Hepatocyte (in vitro differentiated cells): ENCODE data around the gene CD79B. TPM values are rescaled to one million over a fixed set of nuclear protein-coding genes. Genes with fewer than 3 reads are reported as not detected.

Experiments
- DNase-seq: peaks from one replicate; pipeline ENCODE4 v3.0.0-alpha.2; 2016; ENCODE audit warnings: low spot score
- H2AFZ ChIP-seq: fragments of 200-600 bp; sonication (generic); 2 replicates; pipeline ENCODE4 v1.6.0; 2016; ENCODE audit warnings: antibody characterized with exemption, mild to moderate bottlenecking
- H3K27ac ChIP-seq: fragments of 200-600 bp; sonication (generic); 2 replicates; pipeline ENCODE4 v1.5.1; 2016; ENCODE audit warnings: mild to moderate bottlenecking
- H3K27me3 ChIP-seq: fragments of 200-600 bp; sonication (generic); 2 replicates; pipeline ENCODE4 v1.6.1; 2016
- H3K36me3 ChIP-seq: fragments of 200-600 bp; sonication (generic); replicated peaks from 2 replicates; pipeline ENCODE4 v1.5.1; 2016; ENCODE audit warnings: low read depth; ENCODE audit not compliant: insufficient read depth
- H3K4me1 ChIP-seq: fragments of 200-600 bp; sonication (generic); 2 replicates; pipeline ENCODE4 v1.5.1; 2016; ENCODE audit warnings: mild to moderate bottlenecking, moderate library complexity; ENCODE audit not compliant: insufficient read depth
- H3K4me2 ChIP-seq: fragments of 200-600 bp; sonication (generic); 2 replicates; pipeline ENCODE4 v1.6.0; 2016
- H3K4me3 ChIP-seq: fragments of 200-600 bp; sonication (generic); 2 replicates; pipeline ENCODE4 v1.5.1; 2016; ENCODE audit warnings: mild to moderate bottlenecking
- H3K79me2 ChIP-seq: fragments of 200-600 bp; sonication (generic); 2 replicates; pipeline ENCODE4 v1.6.0; 2017; ENCODE audit warnings: mild to moderate bottlenecking
- H3K9me2 ChIP-seq: fragments of 200-600 bp; sonication (generic); replicated peaks from 2 replicates; pipeline ENCODE4 v1.6.0; 2017; ENCODE audit warnings: mild to moderate bottlenecking; ENCODE audit not compliant: insufficient read depth
- H3K9me3 ChIP-seq: fragments of 200-600 bp; sonication (generic); 2 replicates; pipeline ENCODE4 v1.5.1; 2016; ENCODE audit warnings: low read depth, mild to moderate bottlenecking
- H4K20me1 ChIP-seq: fragments of 200-600 bp; sonication (generic); 2 replicates; pipeline ENCODE4 v1.6.0; 2016; ENCODE audit warnings: mild to moderate bottlenecking; ENCODE audit not compliant: insufficient read depth, poor library complexity, severe bottlenecking
- EZH2 ChIP-seq: fragments of 200-600 bp; sonication (generic); IDR thresholded peaks from 2 replicates; pipeline ENCODE4 v1.6.1; 2016; ENCODE audit warnings: antibody characterized with exemption, mild to moderate bottlenecking, borderline replicate concordance
- EZH2phosphoT487 ChIP-seq: fragments of 200-600 bp; sonication (generic); IDR thresholded peaks from one replicate; pipeline ENCODE4 v1.6.1; 2018; ENCODE audit warnings: antibody characterized with exemption, mild to moderate bottlenecking, low read depth, moderate library complexity; ENCODE audit not compliant: unreplicated experiment, severe bottlenecking
- WGBS: methylation state at CpG from one replicate; pipeline ENCODE4 v1.1.6; 2016; ENCODE audit warnings: low lambda C conversion rate; ENCODE audit errors: missing lambda C conversion rate; 5-methylcytosine and 5-hydroxymethylcytosine counted together
- polyA plus RNA-seq: library from polyadenylated mRNA; unstranded; fragments of >200 nt; fragmentation: Nextera tagmentation; extraction: Ambion mirVana; gene quantifications from 2 replicates; pipeline ENCODE4 v1.2.1, GENCODE V29; 2016
- total RNA-seq: library from RNA; depleted of rRNA; stranded (reverse); fragments of >200 nt; gene quantifications from 2 replicates; pipeline ENCODE4 v1.2.3, GENCODE V29; 2014
- TF ChIP-seq, protein P1 (sequence below): fragments of 200-600 bp; sonication (generic); IDR thresholded peaks from 2 replicates; pipeline ENCODE4 v1.5.1; 2016; ENCODE audit warnings: antibody characterized with exemption, mild to moderate bottlenecking; ENCODE audit not compliant: poor library complexity

Gene CD79B
- total and polyA plus RNA-seq, 2 experiments from 2014 or later = 0.57 to 1.2 TPM

DNA sequence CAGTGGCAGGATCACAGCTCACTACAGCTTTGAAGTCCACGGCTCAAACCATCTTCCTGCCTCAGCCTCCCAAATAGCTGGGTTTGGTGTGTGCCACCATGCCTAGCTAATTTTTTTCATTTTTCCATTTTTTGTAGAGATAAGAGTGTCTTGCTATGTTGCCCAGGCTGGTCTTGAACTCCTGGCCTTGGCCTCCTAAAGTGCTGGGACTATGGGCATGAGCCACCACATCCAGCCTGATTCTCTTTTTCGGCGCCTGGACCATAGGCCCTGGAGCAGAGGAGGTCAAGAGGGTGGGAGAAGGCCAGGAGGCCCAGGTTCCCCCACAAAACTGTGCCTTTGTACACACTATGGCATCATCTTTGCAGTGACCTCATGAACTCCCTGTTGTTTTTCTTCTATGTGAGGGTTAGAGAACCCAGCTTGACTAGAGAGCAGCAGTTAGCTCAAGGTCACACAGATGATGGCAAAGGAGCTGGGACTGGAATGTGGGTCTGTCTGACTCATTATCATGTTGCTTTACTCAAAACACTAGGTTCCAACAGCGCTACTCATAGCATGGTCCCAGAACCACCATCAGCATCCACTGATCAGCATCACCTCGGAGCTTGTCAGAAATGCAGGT is 24.3 kb upstream of the CD79B start:
- Histone ChIP-seq H3K4me2 (no peak overlapping the region), H3K27ac (no peak overlapping the region), H4K20me1 (no peaks in the 10 kb centered on the region), H3K4me3 (no peak overlapping the region), H3K79me2 (no peaks in the 10 kb centered on the region), H3K27me3 (peaks cover 3% of the 10 kb centered on the region), H2AFZ (no peak overlapping the region), H3K4me1 (no peaks in the 10 kb centered on the region), H3K36me3 (no peaks in the 10 kb centered on the region), H3K9me3 (no peaks in the 10 kb centered on the region), H3K9me2 (no peaks in the 10 kb centered on the region)
- TF ChIP-seq, protein P1, sequence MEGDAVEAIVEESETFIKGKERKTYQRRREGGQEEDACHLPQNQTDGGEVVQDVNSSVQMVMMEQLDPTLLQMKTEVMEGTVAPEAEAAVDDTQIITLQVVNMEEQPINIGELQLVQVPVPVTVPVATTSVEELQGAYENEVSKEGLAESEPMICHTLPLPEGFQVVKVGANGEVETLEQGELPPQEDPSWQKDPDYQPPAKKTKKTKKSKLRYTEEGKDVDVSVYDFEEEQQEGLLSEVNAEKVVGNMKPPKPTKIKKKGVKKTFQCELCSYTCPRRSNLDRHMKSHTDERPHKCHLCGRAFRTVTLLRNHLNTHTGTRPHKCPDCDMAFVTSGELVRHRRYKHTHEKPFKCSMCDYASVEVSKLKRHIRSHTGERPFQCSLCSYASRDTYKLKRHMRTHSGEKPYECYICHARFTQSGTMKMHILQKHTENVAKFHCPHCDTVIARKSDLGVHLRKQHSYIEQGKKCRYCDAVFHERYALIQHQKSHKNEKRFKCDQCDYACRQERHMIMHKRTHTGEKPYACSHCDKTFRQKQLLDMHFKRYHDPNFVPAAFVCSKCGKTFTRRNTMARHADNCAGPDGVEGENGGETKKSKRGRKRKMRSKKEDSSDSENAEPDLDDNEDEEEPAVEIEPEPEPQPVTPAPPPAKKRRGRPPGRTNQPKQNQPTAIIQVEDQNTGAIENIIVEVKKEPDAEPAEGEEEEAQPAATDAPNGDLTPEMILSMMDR = no peak
- TF ChIP-seq EZH2phosphoT487 (no peak), EZH2 (no peak)
- DNase-seq = no peak
- 93% methylated on average over 5 of the region's 5 CpGs for WGBS

DNA sequence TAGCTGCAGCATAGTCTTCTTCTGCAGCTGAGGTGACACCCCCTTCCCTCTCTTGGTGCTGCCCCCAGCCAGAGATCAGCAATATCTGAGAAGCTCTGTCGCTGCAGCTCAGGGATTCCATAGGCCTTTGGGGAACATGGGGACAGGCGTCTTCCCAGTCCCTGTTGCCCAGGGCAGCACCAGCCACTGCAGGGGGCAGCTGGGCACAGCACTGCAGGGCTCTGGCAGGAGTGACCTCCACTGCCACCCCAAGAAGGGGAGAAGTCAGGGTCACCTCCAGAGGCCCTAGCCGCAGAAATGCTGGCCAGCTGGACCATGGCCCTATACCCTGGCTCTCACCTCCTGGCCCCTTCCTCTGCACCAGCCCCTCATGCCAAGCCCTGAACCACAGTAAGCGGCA is 23.7 kb upstream of the CD79B start:
- Histone ChIP-seq H3K4me3 (no peak overlapping the region), H3K79me2 (no peaks in the 10 kb centered on the region), H3K9me3 (no peaks in the 10 kb centered on the region), H2AFZ (no peak overlapping the region), H4K20me1 (no peaks in the 10 kb centered on the region), H3K27ac (no peak overlapping the region), H3K27me3 (peaks cover 3% of the 10 kb centered on the region), H3K4me1 (no peaks in the 10 kb centered on the region), H3K9me2 (no peaks in the 10 kb centered on the region), H3K36me3 (no peaks in the 10 kb centered on the region), H3K4me2 (no peak overlapping the region)
- TF ChIP-seq EZH2phosphoT487 (no peak), EZH2 (no peak)
- TF ChIP-seq, protein P1 = no peak
- WGBS = 93% methylated on average over 4 of the region's 4 CpGs
- DNase-seq = no peak

DNA sequence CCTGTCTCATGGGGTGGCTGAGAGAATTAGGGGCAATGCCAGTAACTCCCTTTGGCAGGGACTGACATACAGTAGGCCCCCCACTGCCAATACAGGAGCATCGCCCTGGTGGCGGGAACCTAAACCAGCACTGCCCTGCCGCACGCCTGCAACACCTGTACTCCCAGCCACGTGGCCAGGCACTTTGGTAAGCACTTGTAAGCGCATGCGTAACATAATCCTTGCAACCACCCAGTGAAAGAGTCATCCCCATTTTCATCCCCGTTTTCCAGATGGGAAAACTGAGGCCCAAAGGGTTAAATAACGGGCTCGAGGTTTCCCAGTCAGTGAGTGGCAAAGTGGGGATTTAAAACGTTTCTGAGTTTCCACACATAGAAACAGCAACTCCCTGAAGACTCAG is 23.1 kb upstream of the CD79B start:
- WGBS = 87% methylated on average over 11 of the region's 11 CpGs
- Histone ChIP-seq H4K20me1 (no peaks in the 10 kb centered on the region), H3K4me2 (no peak overlapping the region), H3K27me3 (peaks cover under 1% of the 10 kb centered on the region), H2AFZ (no peak overlapping the region), H3K4me1 (no peaks in the 10 kb centered on the region), H3K4me3 (no peak overlapping the region), H3K79me2 (no peaks in the 10 kb centered on the region), H3K9me3 (no peaks in the 10 kb centered on the region), H3K27ac (no peak overlapping the region), H3K9me2 (no peaks in the 10 kb centered on the region), H3K36me3 (no peaks in the 10 kb centered on the region)
- DNase-seq = no peak
- TF ChIP-seq EZH2 = no peak
- TF ChIP-seq EZH2phosphoT487 = no peak
- TF ChIP-seq, protein P1 = no peak
